Activated CD8-positive, alpha-beta memory T cell treated with anti-CD3 and anti-CD28 coated beads for 36 hours (primary cell): ENCODE results near the gene RSPH1. TPM values are rescaled to one million over a fixed set of nuclear protein-coding genes. Genes with fewer than 3 reads are reported as not detected.

Experiments
- CTCF ChIA-PET: fragments of 350-600 bp; sonication (Branson Sonifier 250); formaldehyde crosslinking; loops from one replicate; lab custom pipeline; 2021; ENCODE audit warnings: antibody characterized with exemption; lab: Charles Lee
- POLR2A ChIA-PET: fragments of 350-600 bp; sonication (Branson Sonifier 250); formaldehyde crosslinking; loops from one replicate; lab custom pipeline; 2021; ENCODE audit warnings: antibody characterized with exemption; lab: Charles Lee
- total RNA-seq, 2 experiments: library from RNA; stranded (reverse); gene quantifications; one replicate each; pipeline ENCODE4 v1.2.3, GENCODE V29; 2021

The RSPH1 gene
- total RNA-seq, 2 experiments from 2014 or later: not detected

- ChIA-PET POLR2A (no interaction called here), CTCF (interaction anchor here (1.8 kb wide), 1 partner anchor 23 kb away, joined by 6 read pairs; no protein-coding TSS in a partner anchor)
Observed at GRCh38 chr21:42427809-42428419, 68.1 kb downstream of the RSPH1 start.

GRCh38 chr21:42426876-42427480 is 69.0 kb downstream of the RSPH1 start:
- ChIA-PET CTCF (interaction anchor here (0.6 to 1.8 kb wide), 3 partner anchors 22 to 255 kb away, joined by 3 to 6 read pairs (median 3); no protein-coding TSS in a partner anchor), POLR2A (no interaction called here)

DNA sequence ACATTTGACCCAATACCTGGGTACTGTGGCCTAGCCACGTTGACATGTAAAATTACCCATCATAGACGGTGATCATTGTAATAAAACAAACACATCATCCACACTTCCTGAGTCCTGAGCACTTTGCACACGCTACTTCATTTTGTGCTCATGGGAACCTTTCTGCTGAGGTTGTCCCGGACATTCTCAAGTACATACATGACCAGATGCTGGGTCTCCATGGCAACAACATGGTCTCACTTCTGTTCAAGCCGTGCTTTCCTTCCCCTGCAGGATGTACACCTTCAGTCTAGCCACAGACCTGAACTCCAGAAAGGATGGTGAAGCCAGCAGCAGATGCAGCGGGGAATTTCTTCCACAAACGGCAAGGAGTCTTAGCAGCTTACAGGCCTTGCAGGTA is 69.6 kb downstream of the RSPH1 start:
- POLR2A ChIA-PET: no interaction called here
- CTCF ChIA-PET: interaction anchor here (0.6 to 1.8 kb wide), 5 partner anchors 22 to 255 kb away, joined by 3 to 6 read pairs (median 3); no protein-coding TSS in a partner anchor

DNA sequence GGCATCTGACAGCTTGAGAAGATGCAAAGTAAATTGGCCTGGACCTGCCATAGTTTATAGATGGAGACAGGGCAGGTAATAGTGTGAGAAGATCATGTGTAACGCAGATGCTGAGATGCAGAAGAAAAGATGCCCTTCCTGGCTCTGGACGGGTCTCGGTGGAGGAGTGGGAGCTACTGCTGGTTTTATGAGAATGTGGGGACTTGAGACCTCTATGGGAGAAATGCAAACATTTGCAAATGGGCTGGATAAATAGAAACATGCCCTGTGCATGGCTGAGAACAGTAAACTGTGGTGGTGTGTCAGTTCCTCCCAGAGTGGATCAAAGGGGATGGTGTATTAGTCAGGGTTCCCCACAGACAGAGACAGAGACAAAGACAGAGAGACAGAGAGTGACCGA is 70.4 kb downstream of the RSPH1 start:
- ChIA-PET CTCF (interaction anchor here (0.8 to 3.4 kb wide), 7 partner anchors 12 to 116 kb away, joined by 3 to 26 read pairs (median 5); partner anchors contain the start of gene UBASH3A), POLR2A (interaction anchor here (0.9 to 2.8 kb wide), 4 partner anchors 10 to 25 kb away, joined by 3 to 8 read pairs (median 4); partner anchors contain the start of gene UBASH3A)

DNA sequence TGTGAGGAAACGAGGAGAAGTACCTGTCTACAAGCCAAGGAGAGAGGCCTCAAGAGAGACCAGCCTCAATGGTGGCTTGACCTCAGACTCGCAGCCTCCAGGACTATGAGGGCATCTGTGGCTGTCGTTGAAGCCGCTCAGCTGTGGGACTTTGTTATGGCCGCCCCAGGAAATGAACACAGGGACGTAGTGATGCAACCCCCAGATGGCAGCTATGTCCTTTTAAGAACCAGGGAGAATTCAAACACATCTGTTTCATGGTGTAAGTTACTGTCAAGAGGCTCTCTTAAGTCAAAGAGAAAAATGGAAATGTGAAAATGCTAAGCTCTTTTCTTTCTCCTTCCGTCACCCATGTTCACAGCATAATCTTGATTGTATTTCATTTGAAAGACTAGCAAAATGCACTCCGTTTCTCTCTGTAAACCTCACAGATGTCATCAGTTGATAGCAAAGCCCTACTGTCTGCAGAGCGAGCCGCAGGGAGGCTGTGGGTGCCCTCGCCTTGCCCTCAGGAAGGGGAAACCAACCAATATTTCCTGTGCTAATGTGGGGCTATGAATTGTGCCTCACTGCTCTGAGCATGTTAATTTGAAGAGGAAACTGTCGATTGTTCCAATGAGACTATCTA is 71.0 kb downstream of the RSPH1 start:
- CTCF ChIA-PET: interaction anchor here (0.8 to 3.4 kb wide), 7 partner anchors 12 to 115 kb away, joined by 3 to 26 read pairs (median 5); partner anchors contain the start of gene UBASH3A
- POLR2A ChIA-PET: interaction anchor here (0.9 to 2.8 kb wide), 4 partner anchors 10 to 24 kb away, joined by 3 to 8 read pairs (median 4); partner anchors contain the start of gene UBASH3A

DNA sequence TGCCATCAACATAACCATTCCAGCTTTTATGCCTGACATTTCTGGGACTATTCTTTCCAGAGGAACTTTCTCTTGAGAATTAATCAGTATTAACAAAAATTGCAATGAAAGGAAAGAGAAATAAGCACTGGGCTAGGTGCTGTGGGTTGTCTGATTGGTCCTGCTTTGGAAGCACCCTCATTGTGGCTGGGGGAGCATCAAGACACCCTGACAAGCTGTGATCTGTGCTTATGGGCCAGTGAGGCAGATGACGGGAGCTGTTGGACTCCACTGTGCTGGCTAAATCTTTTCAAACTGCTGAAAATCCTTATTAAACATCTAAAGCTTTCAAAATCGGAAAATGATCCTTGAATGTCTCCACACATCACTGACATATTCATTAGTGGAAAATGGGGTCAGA is 72.3 kb downstream of the RSPH1 start:
- ChIA-PET CTCF (interaction anchor here (1.4 to 3.4 kb wide), 4 partner anchors 12 to 43 kb away, joined by 3 to 26 read pairs (median 6); partner anchors contain the start of gene UBASH3A), POLR2A (interaction anchor here (1.6 to 4.0 kb wide), 4 partner anchors 8 to 31 kb away, joined by 4 to 35 read pairs (median 6); partner anchors contain the start of gene UBASH3A)

GRCh38 chr21:42423197-42423675 is 72.8 kb downstream of the RSPH1 start:
- ChIA-PET POLR2A (interaction anchor here (1.6 to 4.0 kb wide), 4 partner anchors 8 to 31 kb away, joined by 4 to 35 read pairs (median 6); partner anchors contain the start of gene UBASH3A), CTCF (interaction anchor here (1.4 to 3.4 kb wide), 3 partner anchors 12 to 42 kb away, joined by 3 to 26 read pairs (median 4); partner anchors contain the start of gene UBASH3A)

Other genes starting within 250 kb of the RSPH1 start
- not detected for gene TFF3, start 180.8 kb downstream of the RSPH1 start, total RNA-seq
- not detected for gene TFF2, start 145.2 kb downstream of the RSPH1 start, total RNA-seq
- gene TFF1, start 129.7 kb downstream of the RSPH1 start, total RNA-seq: not detected
- gene TMPRSS3, start 100.2 kb downstream of the RSPH1 start, total RNA-seq: 10 to 100 TPM; 31.2 to 33.8 TPM
- gene UBASH3A, start 92.3 kb downstream of the RSPH1 start, total RNA-seq: 10 to 100 TPM; 27.4 to 28.2 TPM
- 10 to 100 TPM; 13.6 to 14.8 TPM for gene SLC37A1, start 17.6 kb upstream of the RSPH1 start, total RNA-seq
- gene PDE9A, start 157.4 kb upstream of the RSPH1 start, total RNA-seq: 1 to 10 TPM; 2.2 to 2.6 TPM